HG03432 (cell line): Measurements from ENCODE around the gene PPM1H.

ENCODE experiments used
- ATAC-seq: cut with Tn5 transposase; IDR thresholded peaks from one replicate; pipeline ENCODE4 v1.9.1; 2021; ENCODE audit warnings: mild to moderate bottlenecking, moderate library complexity; ENCODE audit not compliant: unreplicated experiment

Gene PPM1H

GRCh38 chr12:62627181-62627580 is 307.8 kb downstream of the PPM1H start:
- ATAC-seq, result no peak

GRCh38 chr12:62625228-62625627 is 309.7 kb downstream of the PPM1H start:
- ATAC-seq, result no peak

- no peak for ATAC-seq
These were observed 312.8 kb downstream of the PPM1H start for GRCh38 chr12:62622177-62622576.

- ATAC-seq, result no peak
These were observed 313.8 kb downstream of the PPM1H start for GRCh38 chr12:62621101-62621638.

GRCh38 chr12:62618930-62619329 is 316.0 kb downstream of the PPM1H start:
- ATAC-seq, result no peak

- ATAC-seq, result no peak
These were observed 316.6 kb downstream of the PPM1H start for GRCh38 chr12:62618319-62618718.

GRCh38 chr12:62613081-62613480 is 321.9 kb downstream of the PPM1H start:
- ATAC-seq, result no peak

- no peak for ATAC-seq
These were observed 328.3 kb downstream of the PPM1H start for GRCh38 chr12:62606654-62607053.

GRCh38 chr12:62605981-62606380 is 329.0 kb downstream of the PPM1H start:
- ATAC-seq, result no peak

GRCh38 chr12:62604871-62605270 is 330.1 kb downstream of the PPM1H start:
- ATAC-seq, result no peak

GRCh38 chr12:62604373-62604772 is 330.6 kb downstream of the PPM1H start:
- no peak for ATAC-seq

- no peak for ATAC-seq
These were observed 331.2 kb downstream of the PPM1H start for GRCh38 chr12:62603811-62604098.

- peak; percentile 72 for ATAC-seq
These were observed 331.7 kb downstream of the PPM1H start for GRCh38 chr12:62603061-62603810.

GRCh38 chr12:62602255-62603060 is 332.5 kb downstream of the PPM1H start:
- ATAC-seq, result peak; percentile 71

GRCh38 chr12:62601765-62602164 is 333.2 kb downstream of the PPM1H start:
- no peak for ATAC-seq

- no peak for ATAC-seq
These were observed 335.0 kb downstream of the PPM1H start for GRCh38 chr12:62599854-62600437.

GRCh38 chr12:62598846-62599245 is 336.1 kb downstream of the PPM1H start:
- ATAC-seq, result no peak

GRCh38 chr12:62597253-62597652 is 337.7 kb downstream of the PPM1H start:
- ATAC-seq, result no peak
